LNCAP (cell line): ENCODE measurements around the gene TRPC4AP.

Source experiments
- CTCF ChIP-seq: fragments of 450-650 bp; IDR thresholded peaks from 2 replicates; pipeline ENCODE4 v1.5.1; 2017; ENCODE audit warnings: mild to moderate bottlenecking

Gene TRPC4AP

GRCh38 chr20:34995192-34995591, 97.4 kb downstream of the TRPC4AP start:
- TF ChIP-seq CTCF, result no peak

GRCh38 chr20:34994509-34995131, 98.0 kb downstream of the TRPC4AP start:
- TF ChIP-seq CTCF, result no peak

- no peak for TF ChIP-seq CTCF
These were observed 98.6 kb downstream of the TRPC4AP start for GRCh38 chr20:34993941-34994508.

GRCh38 chr20:34992751-34993417, 99.7 kb downstream of the TRPC4AP start:
- TF ChIP-seq CTCF, result no peak

GRCh38 chr20:34990661-34991214, 101.9 kb downstream of the TRPC4AP start:
- TF ChIP-seq CTCF, result no peak

- TF ChIP-seq CTCF, result no peak
These were observed 102.4 kb downstream of the TRPC4AP start for GRCh38 chr20:34990231-34990630.

GRCh38 chr20:34989670-34990069, 102.9 kb downstream of the TRPC4AP start:
- no peak for TF ChIP-seq CTCF
